ENCODE results near the gene PLA2G12B. TPM values are rescaled to one million over a fixed set of nuclear protein-coding genes. Genes with fewer than 3 reads are reported as not detected.

PLA2G12B gene
- total and polyA plus RNA-seq, 2 donors from 2014 or later, result 0.66 to 10.3 TPM

GRCh38 chr10:72981028-72981881 lies 26.6 kb upstream of the PLA2G12B start:
- Histone ChIP-seq H3K4me3 (ENCODE audit: low read length in 3 of 3) (no peak overlapping the region), H3K27ac (ENCODE audit: low read depth in 2 of 2, low read length in 2 of 2) (no peak overlapping the region), H3K27me3 (ENCODE audit: control insufficient read depth, insufficient read depth, low read length) (no peaks in the 10 kb centered on the region), H3K4me1 (ENCODE audit: control insufficient read depth in 2 of 3, insufficient read depth in 2 of 3, low read depth in 1 of 3, low read length in 3 of 3) (no peaks in the 10 kb centered on the region), H3K36me3 (ENCODE audit: control insufficient read depth in 2 of 3, insufficient read depth in 3 of 3, low read length in 3 of 3) (no peaks in the 10 kb centered on the region), H3K9ac (ENCODE audit: low read length in 3 of 3) (no peak overlapping the region), H3K9me3 (ENCODE audit: control insufficient read depth in 2 of 3, insufficient read depth in 1 of 3, low read length in 3 of 3) (peaks cover 0 to 14% (median 5%) of the 10 kb centered on the region in 3 donors)
- no peak for TF ChIP-seq CTCF (IDR thresholded peaks at IDR 0.05; ENCODE audit: borderline replicate concordance, extremely low read depth, insufficient read depth)
- intact Hi-C loops (cut with DNase I), result no loop called here
- DNase-seq (no peak), FAIRE-seq (no peak)

- no peak overlapping the region for H3K4me3 ChIP-seq (ENCODE audit: low read length in 3 of 3)
- H3K27ac ChIP-seq (ENCODE audit: low read depth in 2 of 2, low read length in 2 of 2), result no peak overlapping the region
- no peak overlapping the region for H3K9ac ChIP-seq (ENCODE audit: low read length in 3 of 3)
- TF ChIP-seq CTCF (IDR thresholded peaks at IDR 0.05; ENCODE audit: borderline replicate concordance, extremely low read depth, insufficient read depth), result no peak
- H3K4me1 ChIP-seq (ENCODE audit: control insufficient read depth in 2 of 3, insufficient read depth in 2 of 3, low read depth in 1 of 3, low read length in 3 of 3), result no peaks in the 10 kb centered on the region
- FAIRE-seq, result no peak
- no peak for DNase-seq
- H3K9me3 ChIP-seq (ENCODE audit: control insufficient read depth in 2 of 3, insufficient read depth in 1 of 3, low read length in 3 of 3), result peaks cover 0 to 16% (median 7%) of the 10 kb centered on the region in 3 donors
- no peaks in the 10 kb centered on the region for H3K36me3 ChIP-seq (ENCODE audit: control insufficient read depth in 2 of 3, insufficient read depth in 3 of 3, low read length in 3 of 3)
- intact Hi-C loops (cut with DNase I), result no loop called here
- no peaks in the 10 kb centered on the region for H3K27me3 ChIP-seq (ENCODE audit: control insufficient read depth, insufficient read depth, low read length)
Observed at GRCh38 chr10:72980348-72980747, 25.7 kb upstream of the PLA2G12B start.

- Histone ChIP-seq H3K4me1 (ENCODE audit: control insufficient read depth in 2 of 3, insufficient read depth in 2 of 3, low read depth in 1 of 3, low read length in 3 of 3) (no peaks in the 10 kb centered on the region), H3K27me3 (ENCODE audit: control insufficient read depth, insufficient read depth, low read length) (no peaks in the 10 kb centered on the region), H3K9ac (ENCODE audit: low read length in 3 of 3) (no peak overlapping the region), H3K4me3 (ENCODE audit: low read length in 3 of 3) (no peak overlapping the region), H3K27ac (ENCODE audit: low read depth in 2 of 2, low read length in 2 of 2) (no peak overlapping the region), H3K36me3 (ENCODE audit: control insufficient read depth in 2 of 3, insufficient read depth in 3 of 3, low read length in 3 of 3) (no peaks in the 10 kb centered on the region), H3K9me3 (ENCODE audit: control insufficient read depth in 2 of 3, insufficient read depth in 1 of 3, low read length in 3 of 3) (peaks cover 0 to 19% (median 7%) of the 10 kb centered on the region in 3 donors)
- FAIRE-seq (no peak), DNase-seq (no peak)
- TF ChIP-seq CTCF (IDR thresholded peaks at IDR 0.05; ENCODE audit: borderline replicate concordance, extremely low read depth, insufficient read depth), result no peak
- intact Hi-C loops (cut with DNase I), result no loop called here
Observed at GRCh38 chr10:72979709-72980108, 25.1 kb upstream of the PLA2G12B start.
